Activated naive CD8-positive, alpha-beta T cell treated with anti-CD3 and anti-CD28 coated beads for 36 hours (primary cell): Measurements from ENCODE around the gene SND1. TPM values are rescaled to one million over a fixed set of nuclear protein-coding genes. Genes with fewer than 3 reads are reported as not detected.
A peak's percentile ranks its signal among the peaks of the same experiment; 100 is the strongest.

Source experiments
- DNase-seq: peaks from one replicate; pipeline ENCODE4 v3.0.0; 2021
- H3K27ac Mint-ChIP-seq: one replicate; pipeline ENCODE4 v1.8.0; 2022; ENCODE audit warnings: mild to moderate bottlenecking, moderate library complexity, mixed read lengths
- H3K27me3 Mint-ChIP-seq: one replicate; pipeline ENCODE4 v1.8.0; 2022; ENCODE audit warnings: mild to moderate bottlenecking, mixed read lengths
- H3K36me3 Mint-ChIP-seq: one replicate; pipeline ENCODE4 v1.8.0; 2021; ENCODE audit warnings: mild to moderate bottlenecking, mixed read lengths
- H3K4me1 Mint-ChIP-seq: one replicate; pipeline ENCODE4 v1.8.0; 2021; ENCODE audit warnings: mixed read lengths
- H3K4me3 Mint-ChIP-seq: one replicate; pipeline ENCODE4 v1.8.0; 2022; ENCODE audit warnings: mild to moderate bottlenecking, moderate library complexity, mixed read lengths
- H3K9me3 Mint-ChIP-seq: one replicate; pipeline ENCODE4 v1.8.0; 2022; ENCODE audit warnings: mixed read lengths
- total RNA-seq, 2 experiments: library from RNA; stranded (reverse); gene quantifications; one replicate each; pipeline ENCODE4 v1.2.3, GENCODE V29; 2021

SND1 gene
- total RNA-seq, 2 experiments from 2014 or later = 192 to 201 TPM

GRCh38 chr7:128045158-128045557, 393.2 kb downstream of the SND1 start:
- H3K4me1 Mint-ChIP-seq = peaks cover 17% of the 10 kb centered on the region
- H3K36me3 Mint-ChIP-seq = peaks cover 1% of the 10 kb centered on the region
- H3K9me3 Mint-ChIP-seq = no peaks in the 10 kb centered on the region
- H3K27ac Mint-ChIP-seq = no peak overlapping the region
- H3K4me3 Mint-ChIP-seq = no peak overlapping the region
- DNase-seq = no peak
- H3K27me3 Mint-ChIP-seq = no peaks in the 10 kb centered on the region

- Mint-ChIP-seq H3K4me1 (peaks cover 17% of the 10 kb centered on the region), H3K4me3 (no peak overlapping the region), H3K36me3 (no peaks in the 10 kb centered on the region), H3K27me3 (no peaks in the 10 kb centered on the region), H3K9me3 (no peaks in the 10 kb centered on the region), H3K27ac (no peak overlapping the region)
- no peak for DNase-seq
These were observed 393.8 kb downstream of the SND1 start for GRCh38 chr7:128045766-128046165.

GRCh38 chr7:128052404-128052803, 400.4 kb downstream of the SND1 start:
- H3K27me3 Mint-ChIP-seq = no peaks in the 10 kb centered on the region
- no peaks in the 10 kb centered on the region for H3K9me3 Mint-ChIP-seq
- H3K27ac Mint-ChIP-seq = no peak overlapping the region
- H3K36me3 Mint-ChIP-seq = peaks cover 2% of the 10 kb centered on the region
- no peak overlapping the region for H3K4me3 Mint-ChIP-seq
- peaks cover 20% of the 10 kb centered on the region for H3K4me1 Mint-ChIP-seq
- DNase-seq = no peak

GRCh38 chr7:128053023-128053422, 401.0 kb downstream of the SND1 start:
- Mint-ChIP-seq H3K27ac (no peak overlapping the region), H3K9me3 (no peaks in the 10 kb centered on the region), H3K36me3 (peaks cover 2% of the 10 kb centered on the region), H3K4me3 (no peak overlapping the region), H3K4me1 (peaks cover 26% of the 10 kb centered on the region), H3K27me3 (no peaks in the 10 kb centered on the region)
- DNase-seq = no peak

GRCh38 chr7:128053991-128054390, 402.0 kb downstream of the SND1 start:
- H3K4me3 Mint-ChIP-seq = no peak overlapping the region
- no peak for DNase-seq
- H3K27me3 Mint-ChIP-seq = no peaks in the 10 kb centered on the region
- H3K4me1 Mint-ChIP-seq = peaks cover 36% of the 10 kb centered on the region
- H3K27ac Mint-ChIP-seq = no peak overlapping the region
- peaks cover 5% of the 10 kb centered on the region for H3K36me3 Mint-ChIP-seq
- no peaks in the 10 kb centered on the region for H3K9me3 Mint-ChIP-seq

GRCh38 chr7:128054511-128054910, 402.5 kb downstream of the SND1 start:
- peaks cover 6% of the 10 kb centered on the region for H3K36me3 Mint-ChIP-seq
- no peak for DNase-seq
- no peak overlapping the region for H3K4me3 Mint-ChIP-seq
- H3K27ac Mint-ChIP-seq = no peak overlapping the region
- H3K9me3 Mint-ChIP-seq = no peaks in the 10 kb centered on the region
- H3K27me3 Mint-ChIP-seq = no peaks in the 10 kb centered on the region
- peaks cover 41% of the 10 kb centered on the region for H3K4me1 Mint-ChIP-seq

GRCh38 chr7:128055637-128056036, 403.6 kb downstream of the SND1 start:
- Mint-ChIP-seq H3K9me3 (no peaks in the 10 kb centered on the region), H3K27ac (no peak overlapping the region), H3K4me3 (no peak overlapping the region), H3K4me1 (peaks cover 48% of the 10 kb centered on the region), H3K27me3 (no peaks in the 10 kb centered on the region), H3K36me3 (peaks cover 6% of the 10 kb centered on the region)
- DNase-seq = no peak

GRCh38 chr7:128056901-128057300, 404.9 kb downstream of the SND1 start:
- Mint-ChIP-seq H3K4me1 (peaks cover 45% of the 10 kb centered on the region), H3K9me3 (no peaks in the 10 kb centered on the region), H3K27me3 (no peaks in the 10 kb centered on the region), H3K4me3 (no peak overlapping the region), H3K36me3 (peaks cover 6% of the 10 kb centered on the region), H3K27ac (no peak overlapping the region)
- no peak for DNase-seq

- peaks cover 6% of the 10 kb centered on the region for H3K36me3 Mint-ChIP-seq
- no peak for DNase-seq
- no peaks in the 10 kb centered on the region for H3K27me3 Mint-ChIP-seq
- H3K4me1 Mint-ChIP-seq = peaks cover 41% of the 10 kb centered on the region
- H3K9me3 Mint-ChIP-seq = no peaks in the 10 kb centered on the region
- no peak overlapping the region for H3K4me3 Mint-ChIP-seq
- no peak overlapping the region for H3K27ac Mint-ChIP-seq
These were observed 405.9 kb downstream of the SND1 start for GRCh38 chr7:128057909-128058308.

GRCh38 chr7:128059143-128059988, 407.4 kb downstream of the SND1 start:
- DNase-seq = no peak
- no peaks in the 10 kb centered on the region for H3K9me3 Mint-ChIP-seq
- peaks cover 10% of the 10 kb centered on the region for H3K36me3 Mint-ChIP-seq
- no peak overlapping the region for H3K27ac Mint-ChIP-seq
- no peaks in the 10 kb centered on the region for H3K27me3 Mint-ChIP-seq
- H3K4me1 Mint-ChIP-seq = peaks cover 44% of the 10 kb centered on the region
- no peak overlapping the region for H3K4me3 Mint-ChIP-seq

- Mint-ChIP-seq H3K4me1 (peaks cover 46% of the 10 kb centered on the region), H3K27ac (no peak overlapping the region), H3K9me3 (no peaks in the 10 kb centered on the region), H3K36me3 (peaks cover 12% of the 10 kb centered on the region), H3K27me3 (no peaks in the 10 kb centered on the region), H3K4me3 (no peak overlapping the region)
- DNase-seq = no peak
These were observed 408.0 kb downstream of the SND1 start for GRCh38 chr7:128060018-128060417.

GRCh38 chr7:128063088-128063487, 411.1 kb downstream of the SND1 start:
- no peak for DNase-seq
- Mint-ChIP-seq H3K27ac (no peak overlapping the region), H3K36me3 (peaks cover 12% of the 10 kb centered on the region), H3K27me3 (no peaks in the 10 kb centered on the region), H3K4me1 (peaks cover 41% of the 10 kb centered on the region), H3K9me3 (no peaks in the 10 kb centered on the region), H3K4me3 (no peak overlapping the region)

- Mint-ChIP-seq H3K27ac (no peak overlapping the region), H3K4me3 (no peak overlapping the region), H3K27me3 (no peaks in the 10 kb centered on the region), H3K36me3 (peaks cover 18% of the 10 kb centered on the region), H3K9me3 (no peaks in the 10 kb centered on the region), H3K4me1 (peaks cover 21% of the 10 kb centered on the region)
- no peak for DNase-seq
These were observed 413.9 kb downstream of the SND1 start for GRCh38 chr7:128065872-128066271.

- Mint-ChIP-seq H3K27me3 (no peaks in the 10 kb centered on the region), H3K27ac (no peak overlapping the region), H3K9me3 (no peaks in the 10 kb centered on the region), H3K36me3 (peaks cover 19% of the 10 kb centered on the region), H3K4me3 (no peak overlapping the region), H3K4me1 (peaks cover 24% of the 10 kb centered on the region)
- no peak for DNase-seq
These were observed 414.4 kb downstream of the SND1 start for GRCh38 chr7:128066395-128066794.

GRCh38 chr7:128066858-128067257, 414.9 kb downstream of the SND1 start:
- H3K27ac Mint-ChIP-seq = peak overlapping the region; percentile 3
- peaks cover 19% of the 10 kb centered on the region for H3K36me3 Mint-ChIP-seq
- no peak overlapping the region for H3K4me3 Mint-ChIP-seq
- no peaks in the 10 kb centered on the region for H3K27me3 Mint-ChIP-seq
- DNase-seq = no peak
- H3K4me1 Mint-ChIP-seq = peaks cover 26% of the 10 kb centered on the region
- H3K9me3 Mint-ChIP-seq = no peaks in the 10 kb centered on the region

GRCh38 chr7:128067983-128068382, 416.0 kb downstream of the SND1 start:
- no peak for DNase-seq
- Mint-ChIP-seq H3K36me3 (peaks cover 19% of the 10 kb centered on the region), H3K27ac (no peak overlapping the region), H3K4me3 (no peak overlapping the region), H3K4me1 (peaks cover 26% of the 10 kb centered on the region), H3K27me3 (no peaks in the 10 kb centered on the region), H3K9me3 (no peaks in the 10 kb centered on the region)
